Measurements from ENCODE around the gene DYSF.

Gene DYSF

DNA sequence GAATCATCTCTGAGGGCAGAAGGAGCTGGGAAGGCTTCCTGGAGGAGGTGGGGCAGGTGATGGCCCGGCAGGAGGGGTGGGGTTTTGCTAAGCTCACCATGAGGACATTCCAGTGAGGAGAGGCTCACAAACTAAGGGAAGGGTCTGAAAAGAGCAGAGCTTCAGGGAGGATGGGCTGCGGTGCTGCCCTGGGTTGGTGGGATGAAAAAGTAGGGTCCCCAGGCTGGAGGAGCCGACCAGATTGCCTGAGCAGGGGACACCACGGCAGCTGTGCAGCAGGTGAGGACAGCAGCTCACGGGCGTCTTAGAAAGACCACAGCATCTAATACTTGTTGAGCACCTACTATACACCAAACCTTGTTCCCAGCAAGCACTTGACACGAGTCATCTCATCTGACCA lies 82.2 kb downstream of the DYSF start:
- TF ChIP-seq POLR2AphosphoS5 (IDR thresholded peaks at IDR 0.05; ENCODE audit: low read depth, low read length) (no peak), TAF1 (IDR thresholded peaks at IDR 0.05; ENCODE audit: borderline replicate concordance, insufficient read depth, low read length) (no peak), SIN3A (IDR thresholded peaks at IDR 0.05; ENCODE audit: borderline replicate concordance, insufficient read depth, low read length) (no peak), FOXP2 (optimal IDR thresholded peaks at IDR 0.05; ENCODE audit: borderline replicate concordance, extremely low read depth, extremely low read length, insufficient read depth) (no peak)
- TF ChIP-seq, protein P1, sequence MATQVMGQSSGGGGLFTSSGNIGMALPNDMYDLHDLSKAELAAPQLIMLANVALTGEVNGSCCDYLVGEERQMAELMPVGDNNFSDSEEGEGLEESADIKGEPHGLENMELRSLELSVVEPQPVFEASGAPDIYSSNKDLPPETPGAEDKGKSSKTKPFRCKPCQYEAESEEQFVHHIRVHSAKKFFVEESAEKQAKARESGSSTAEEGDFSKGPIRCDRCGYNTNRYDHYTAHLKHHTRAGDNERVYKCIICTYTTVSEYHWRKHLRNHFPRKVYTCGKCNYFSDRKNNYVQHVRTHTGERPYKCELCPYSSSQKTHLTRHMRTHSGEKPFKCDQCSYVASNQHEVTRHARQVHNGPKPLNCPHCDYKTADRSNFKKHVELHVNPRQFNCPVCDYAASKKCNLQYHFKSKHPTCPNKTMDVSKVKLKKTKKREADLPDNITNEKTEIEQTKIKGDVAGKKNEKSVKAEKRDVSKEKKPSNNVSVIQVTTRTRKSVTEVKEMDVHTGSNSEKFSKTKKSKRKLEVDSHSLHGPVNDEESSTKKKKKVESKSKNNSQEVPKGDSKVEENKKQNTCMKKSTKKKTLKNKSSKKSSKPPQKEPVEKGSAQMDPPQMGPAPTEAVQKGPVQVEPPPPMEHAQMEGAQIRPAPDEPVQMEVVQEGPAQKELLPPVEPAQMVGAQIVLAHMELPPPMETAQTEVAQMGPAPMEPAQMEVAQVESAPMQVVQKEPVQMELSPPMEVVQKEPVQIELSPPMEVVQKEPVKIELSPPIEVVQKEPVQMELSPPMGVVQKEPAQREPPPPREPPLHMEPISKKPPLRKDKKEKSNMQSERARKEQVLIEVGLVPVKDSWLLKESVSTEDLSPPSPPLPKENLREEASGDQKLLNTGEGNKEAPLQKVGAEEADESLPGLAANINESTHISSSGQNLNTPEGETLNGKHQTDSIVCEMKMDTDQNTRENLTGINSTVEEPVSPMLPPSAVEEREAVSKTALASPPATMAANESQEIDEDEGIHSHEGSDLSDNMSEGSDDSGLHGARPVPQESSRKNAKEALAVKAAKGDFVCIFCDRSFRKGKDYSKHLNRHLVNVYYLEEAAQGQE (IDR thresholded peaks at IDR 0.05; ENCODE audit: insufficient read depth in 1 of 2, low read depth in 2 of 2, low read length in 2 of 2), result no peak

DNA sequence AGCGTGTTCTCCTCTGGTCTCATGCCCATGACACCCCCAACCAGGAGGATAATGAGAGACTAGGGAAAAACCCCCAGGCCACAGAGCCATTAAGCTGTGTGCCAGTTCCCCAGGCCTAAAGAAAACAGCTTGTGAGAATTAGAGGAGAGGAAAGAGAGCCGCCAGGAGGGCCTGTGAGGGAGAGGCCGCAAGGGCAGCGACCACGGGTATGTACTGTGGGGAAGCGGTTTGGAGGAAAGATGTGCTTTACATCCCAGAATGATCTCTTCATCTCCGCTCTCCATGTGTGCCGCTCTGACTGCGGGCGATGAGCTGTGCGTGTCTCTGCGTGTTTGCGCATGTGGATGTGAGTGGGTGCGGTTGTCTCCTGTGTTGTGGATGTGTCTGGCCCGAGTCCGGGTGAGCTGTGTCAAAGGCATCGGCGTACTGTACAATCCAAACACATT lies 82.9 kb downstream of the DYSF start:
- TF ChIP-seq, protein P1 (IDR thresholded peaks at IDR 0.05; ENCODE audit: insufficient read depth in 1 of 2, low read depth in 2 of 2, low read length in 2 of 2), result no peak
- TF ChIP-seq SIN3A (IDR thresholded peaks at IDR 0.05; ENCODE audit: borderline replicate concordance, insufficient read depth, low read length) (no peak), FOXP2 (optimal IDR thresholded peaks at IDR 0.05; ENCODE audit: borderline replicate concordance, extremely low read depth, extremely low read length, insufficient read depth) (no peak), POLR2AphosphoS5 (IDR thresholded peaks at IDR 0.05; ENCODE audit: low read depth, low read length) (no peak), TAF1 (IDR thresholded peaks at IDR 0.05; ENCODE audit: borderline replicate concordance, insufficient read depth, low read length) (no peak)

DNA sequence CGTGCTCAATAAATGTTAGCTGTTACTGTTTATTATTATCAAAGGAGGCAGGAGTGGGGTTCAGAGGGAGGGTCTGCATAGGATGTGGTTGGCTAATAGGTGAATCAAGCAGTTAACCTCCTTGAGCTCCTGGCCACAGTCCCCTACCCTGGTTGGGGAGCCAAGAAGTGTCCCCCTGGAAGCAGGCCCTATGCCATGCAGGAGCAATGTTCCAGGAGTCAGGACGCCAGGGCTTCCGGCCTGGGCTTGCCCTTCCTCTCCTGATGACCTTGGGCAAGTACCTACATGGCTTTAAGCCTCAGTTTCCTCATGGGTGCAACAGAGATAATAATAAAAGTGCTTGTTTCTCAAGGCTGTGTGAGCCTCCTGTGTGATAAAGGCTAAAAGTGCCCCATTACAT lies 84.9 kb downstream of the DYSF start:
- TF ChIP-seq, protein P1 (IDR thresholded peaks at IDR 0.05; ENCODE audit: insufficient read depth in 1 of 2, low read depth in 2 of 2, low read length in 2 of 2), result no peak
- TF ChIP-seq FOXP2 (optimal IDR thresholded peaks at IDR 0.05; ENCODE audit: borderline replicate concordance, extremely low read depth, extremely low read length, insufficient read depth), result no peak
- no peak for TF ChIP-seq TAF1 (IDR thresholded peaks at IDR 0.05; ENCODE audit: borderline replicate concordance, insufficient read depth, low read length)
- TF ChIP-seq POLR2AphosphoS5 (IDR thresholded peaks at IDR 0.05; ENCODE audit: low read depth, low read length), result no peak
- TF ChIP-seq SIN3A (IDR thresholded peaks at IDR 0.05; ENCODE audit: borderline replicate concordance, insufficient read depth, low read length), result no peak

DNA sequence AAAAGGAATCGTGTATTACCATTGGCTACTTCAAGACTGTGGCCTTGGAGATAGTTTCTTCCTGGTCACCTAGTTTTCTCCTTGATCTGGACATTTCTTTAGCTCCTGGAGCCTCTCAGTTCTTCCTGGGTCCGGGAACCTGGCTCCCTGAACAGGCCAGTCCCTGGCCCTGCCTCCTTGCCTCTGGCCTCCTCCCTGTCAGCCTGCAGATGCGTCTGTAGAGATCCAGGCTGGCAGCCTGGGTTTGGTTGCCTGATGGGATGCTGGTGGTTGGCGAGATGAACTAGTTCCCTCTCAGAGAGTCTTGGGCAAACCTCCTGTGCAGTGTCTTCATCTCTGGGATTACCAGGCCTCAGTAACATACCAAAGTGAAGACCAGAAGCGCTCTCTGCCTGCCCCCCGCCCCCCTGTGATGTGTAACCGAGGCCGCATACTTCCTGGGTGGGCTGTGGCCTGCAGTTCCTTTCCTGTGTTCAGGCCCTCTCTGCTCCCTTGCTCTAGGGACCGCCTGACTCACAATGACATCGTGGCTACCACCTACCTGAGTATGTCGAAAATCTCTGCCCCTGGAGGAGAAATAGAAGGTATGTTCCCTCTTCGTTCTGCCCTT lies 85.4 kb downstream of the DYSF start:
- TF ChIP-seq TAF1 (IDR thresholded peaks at IDR 0.05; ENCODE audit: borderline replicate concordance, insufficient read depth, low read length) (no peak), POLR2AphosphoS5 (IDR thresholded peaks at IDR 0.05; ENCODE audit: low read depth, low read length) (no peak), SIN3A (IDR thresholded peaks at IDR 0.05; ENCODE audit: borderline replicate concordance, insufficient read depth, low read length) (no peak), FOXP2 (optimal IDR thresholded peaks at IDR 0.05; ENCODE audit: borderline replicate concordance, extremely low read depth, extremely low read length, insufficient read depth) (no peak)
- TF ChIP-seq, protein P1 (IDR thresholded peaks at IDR 0.05; ENCODE audit: insufficient read depth in 1 of 2, low read depth in 2 of 2, low read length in 2 of 2), result no peak

Measured in PFSK-1 (cell line).